ENCODE measurements around the gene XRCC3. TPM values are rescaled to one million over a fixed set of nuclear protein-coding genes. Genes with fewer than 3 reads are reported as not detected.

The XRCC3 gene
- total and polyA plus RNA-seq, 2 donors (not counting 3 experiments of a cell fraction or from before 2014, with no cell fraction given), result 13.6 to 27.2 TPM

GRCh38 chr14:103763730-103764488 is 48.7 kb upstream of the XRCC3 start:
- no peaks in the 10 kb centered on the region for H3K79me2 ChIP-seq (ENCODE audit: control insufficient read depth, insufficient read depth, low read length)
- no peak overlapping the region for H3K9ac ChIP-seq (replicated peaks; ENCODE audit: extremely low read depth, insufficient read depth, low read length)
- no peak for TF ChIP-seq POLR2A (IDR thresholded peaks at IDR 0.05; ENCODE audit: low read depth, low read length)
- no peak for TF ChIP-seq CTCF (IDR thresholded peaks at IDR 0.05; ENCODE audit: extremely low read depth in 1 of 2, insufficient read depth in 1 of 2, low read depth in 1 of 2, low read length in 2 of 2)
- TF ChIP-seq GATA2 (IDR thresholded peaks at IDR 0.05; ENCODE audit: insufficient read depth, insufficient read length, low read depth, low read length), result no peak
- TF ChIP-seq MAX (IDR thresholded peaks at IDR 0.05; ENCODE audit: insufficient read depth, insufficient read length), result no peak
- TF ChIP-seq EZH2 (IDR thresholded peaks at IDR 0.05; ENCODE audit: borderline replicate concordance, low read depth, low read length, severe bottlenecking), result no peak
- TF ChIP-seq POLR2AphosphoS5 (IDR thresholded peaks at IDR 0.05; ENCODE audit: insufficient read depth, low read depth, low read length), result no peak
- no peak for TF ChIP-seq FOS (IDR thresholded peaks at IDR 0.05; ENCODE audit: borderline replicate concordance, insufficient read depth, low read length)
- no peak for TF ChIP-seq MYC (IDR thresholded peaks at IDR 0.05; ENCODE audit: low read depth, low read length)
- TF ChIP-seq JUN (IDR thresholded peaks at IDR 0.05; ENCODE audit: borderline replicate concordance, insufficient read depth, insufficient read length, low read depth), result no peak
- H2AFZ ChIP-seq (ENCODE audit: low read depth, low read length), result no peak overlapping the region
- no peak for DNase-seq (ENCODE audit: low read depth, low spot score)
- no peaks in the 10 kb centered on the region for H3K27me3 ChIP-seq (ENCODE audit: control insufficient read depth in 2 of 2, insufficient read depth in 2 of 2, low read length in 2 of 2)
- no TSS peak for BruUV-seq (replicated peaks)
- H3K4me3 ChIP-seq (replicated peaks in 1 of 3; ENCODE audit: insufficient read depth in 1 of 3, low read depth in 1 of 3, low read length in 3 of 3), result no peak overlapping the region
- intact Hi-C loops (cut with micrococcal nuclease), result no loop called here
- H3K9me3 ChIP-seq (replicated peaks; ENCODE audit: control insufficient read depth, insufficient read depth, low read length), result no peaks in the 10 kb centered on the region
- no peak overlapping the region for H3K27ac ChIP-seq (ENCODE audit: insufficient read depth, low read depth, low read length)
- no peaks in the 10 kb centered on the region for H3K9me1 ChIP-seq (replicated peaks; ENCODE audit: control insufficient read depth, extremely low read depth, insufficient read depth, low read length)
- POLR2A ChIA-PET, result no interaction called here
- CTCF ChIA-PET, result interaction anchor here (0.8 to 1.4 kb wide), 2 partner anchors 11 to 57 kb away, joined by 3 read pairs; no protein-coding TSS in a partner anchor
- H3K4me1 ChIP-seq (ENCODE audit: control insufficient read depth, extremely low read depth, insufficient read depth, low read length), result peaks cover 5% of the 10 kb centered on the region
- no peaks in the 10 kb centered on the region for H3K36me3 ChIP-seq (ENCODE audit: control insufficient read depth in 2 of 2, extremely low read depth in 1 of 2, insufficient read depth in 2 of 2, low read length in 2 of 2)
- no peak overlapping the region for H3K4me2 ChIP-seq (ENCODE audit: insufficient read depth, low read length)
- FAIRE-seq, result no peak
- dilution Hi-C loops (cut with MboI; ENCODE audit: extremely low pct_ligation_motif_present, low sequenced_read_pairs), result no loop called here
- H4K20me1 ChIP-seq (replicated peaks; ENCODE audit: control insufficient read depth, extremely low read depth, insufficient read depth, low read length), result no peaks in the 10 kb centered on the region

All from endothelial cell of umbilical vein (primary cell).